HG02798 (cell line): ENCODE results near the gene ABRACL.

Experiments
- ATAC-seq: cut with Tn5 transposase; IDR thresholded peaks from one replicate; pipeline ENCODE4 v1.9.1; 2021; ENCODE audit warnings: mild to moderate bottlenecking; ENCODE audit not compliant: unreplicated experiment, poor library complexity

The ABRACL gene

DNA sequence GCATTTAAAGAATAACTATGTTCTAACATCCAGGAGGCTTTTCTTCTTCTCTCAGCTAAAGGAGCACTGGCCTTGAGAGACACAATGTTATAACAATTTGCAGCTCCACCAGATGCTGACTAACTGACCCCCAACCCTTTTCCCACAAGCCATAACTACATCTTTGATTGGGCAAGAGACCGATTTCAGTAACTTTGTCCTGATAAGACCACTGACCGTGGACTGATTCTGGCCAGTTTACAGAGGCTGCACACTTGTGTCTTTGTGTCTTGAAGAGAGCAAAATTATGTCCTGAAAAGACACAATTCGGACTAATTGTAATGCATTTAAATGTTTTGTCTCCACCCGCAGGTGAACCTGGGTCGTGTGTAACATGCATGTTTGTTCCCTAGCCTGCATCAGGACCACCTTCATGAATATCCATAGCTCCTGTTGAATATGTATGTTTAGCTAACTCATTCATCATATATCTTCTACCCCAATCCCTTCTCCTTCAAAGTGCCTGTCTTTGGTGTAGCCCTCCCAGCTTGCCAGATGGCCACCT is 22.3 kb downstream of the ABRACL start:
- no peak for ATAC-seq

DNA sequence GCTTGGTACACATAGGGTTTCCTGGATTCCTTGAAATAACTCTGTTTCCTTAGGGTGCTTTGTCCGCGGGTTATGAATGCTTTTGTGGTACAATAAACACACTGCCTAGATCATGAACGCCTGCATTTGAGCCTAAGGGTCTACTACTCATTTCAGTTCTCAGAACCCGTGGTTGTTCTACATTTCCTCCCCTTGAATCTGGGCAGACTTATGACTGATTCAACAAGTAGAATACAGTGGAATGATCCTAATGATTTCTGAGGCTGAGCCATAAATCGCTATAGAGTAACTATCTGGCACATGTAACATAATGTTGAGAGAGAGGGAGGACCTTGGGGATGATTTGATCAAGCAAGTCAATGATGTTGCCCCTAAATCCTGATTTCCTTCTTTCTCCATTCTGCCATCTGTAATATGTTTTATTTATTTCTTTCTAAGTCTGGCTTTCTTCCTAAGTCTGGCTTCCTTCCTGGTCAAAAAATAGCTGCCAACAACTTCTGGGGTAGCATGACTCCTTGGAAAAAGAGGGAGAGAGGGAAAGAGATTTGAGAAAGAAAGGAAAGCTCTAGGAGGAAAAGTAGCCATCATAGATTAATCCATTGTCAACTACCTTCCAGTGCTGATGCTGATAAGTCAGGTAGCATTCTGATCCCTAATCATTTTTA is 23.0 kb downstream of the ABRACL start:
- no peak for ATAC-seq

DNA sequence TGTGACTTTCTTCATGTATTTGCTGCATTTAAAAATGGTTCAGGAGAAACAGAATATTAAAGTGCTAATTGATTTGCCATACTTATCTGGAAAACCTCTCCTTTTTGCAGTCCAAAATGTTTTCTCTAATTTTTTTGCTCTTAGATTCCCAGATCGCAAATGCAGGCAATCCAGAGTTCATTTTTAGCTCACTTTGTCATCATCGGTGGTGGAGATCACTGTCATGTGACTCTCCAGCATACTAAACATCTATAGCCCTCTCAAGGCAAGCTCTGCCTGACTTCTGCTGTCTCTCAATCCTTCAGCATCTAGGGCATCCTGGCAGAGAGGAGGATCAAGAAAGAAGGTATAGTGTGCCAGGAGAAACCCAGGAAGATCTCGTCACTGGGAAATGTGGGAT is 24.8 kb downstream of the ABRACL start:
- no peak for ATAC-seq

DNA sequence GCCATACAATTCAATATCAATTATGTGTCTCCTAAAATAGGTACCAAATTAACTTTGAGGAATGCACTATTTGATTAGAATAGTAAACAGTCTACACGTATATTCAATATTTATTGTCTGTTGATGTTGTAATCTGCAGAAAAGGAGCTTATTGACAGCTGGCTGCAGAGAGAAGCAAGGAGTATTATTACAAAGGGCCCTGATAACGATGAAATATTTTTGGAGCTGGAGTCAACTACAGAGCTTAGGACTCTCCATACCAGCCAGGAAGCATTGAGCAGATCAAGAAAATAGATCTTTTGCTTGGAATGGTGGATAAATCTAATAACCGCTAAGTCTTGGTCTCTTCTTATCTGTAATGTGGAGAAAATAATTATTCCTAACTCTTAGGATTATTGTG is 25.5 kb downstream of the ABRACL start:
- ATAC-seq = no peak

DNA sequence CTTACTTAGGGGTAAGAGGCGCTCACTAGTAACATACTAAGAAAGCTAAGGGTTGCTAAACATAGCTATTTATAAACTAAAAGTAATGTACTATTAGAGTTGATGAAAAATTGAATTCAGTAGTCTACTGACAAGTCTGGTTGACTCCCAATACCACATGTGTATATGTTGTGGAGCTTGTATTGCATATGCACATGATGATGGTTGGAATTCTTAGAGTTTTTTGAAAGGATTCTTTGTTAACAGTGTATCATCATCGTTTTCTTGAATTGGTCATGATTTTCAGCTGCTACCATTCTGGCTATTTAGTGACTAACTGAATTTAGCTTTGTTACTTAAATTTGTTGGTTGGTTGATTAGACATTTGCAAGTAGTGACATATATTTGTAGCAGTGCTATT is 27.2 kb downstream of the ABRACL start:
- no peak for ATAC-seq

DNA sequence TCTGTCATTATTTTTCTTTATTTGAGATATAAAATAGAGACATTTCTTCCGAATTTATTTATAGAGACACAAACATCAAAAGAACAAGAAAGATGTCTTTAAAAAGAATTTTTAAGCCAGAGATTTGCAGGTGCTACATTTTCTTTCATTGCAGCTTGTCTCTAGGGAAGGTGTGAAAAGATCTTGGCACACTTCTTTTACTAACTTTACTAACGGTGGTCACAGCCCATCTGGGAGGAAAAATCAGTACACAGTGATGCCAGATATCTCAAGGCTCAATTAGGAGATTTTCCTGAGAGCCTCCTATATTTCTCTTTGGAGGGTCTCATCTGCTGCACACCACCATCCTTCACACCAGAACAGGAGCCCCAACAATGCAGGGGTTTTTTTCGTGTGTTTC is 29.5 kb downstream of the ABRACL start:
- ATAC-seq = no peak

DNA sequence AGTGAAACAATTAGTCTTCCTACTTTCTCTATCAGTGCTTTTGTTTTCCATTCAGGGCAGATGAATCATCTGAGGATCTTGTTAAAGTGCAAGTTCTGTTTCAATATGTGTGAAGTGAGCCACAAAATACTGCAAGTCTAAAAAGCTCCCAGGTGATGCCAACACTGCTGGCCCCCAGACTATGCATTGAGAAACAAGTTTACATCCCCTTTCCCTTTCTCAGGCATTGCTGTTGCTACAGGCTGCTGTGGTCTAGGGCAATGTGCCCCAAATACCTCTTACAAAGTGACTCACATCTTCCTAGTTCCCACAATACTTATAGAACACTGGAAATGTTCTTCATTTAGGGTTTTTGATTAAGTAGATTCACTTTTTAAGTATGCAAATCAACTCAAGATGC is 31.8 kb downstream of the ABRACL start:
- ATAC-seq = no peak

DNA sequence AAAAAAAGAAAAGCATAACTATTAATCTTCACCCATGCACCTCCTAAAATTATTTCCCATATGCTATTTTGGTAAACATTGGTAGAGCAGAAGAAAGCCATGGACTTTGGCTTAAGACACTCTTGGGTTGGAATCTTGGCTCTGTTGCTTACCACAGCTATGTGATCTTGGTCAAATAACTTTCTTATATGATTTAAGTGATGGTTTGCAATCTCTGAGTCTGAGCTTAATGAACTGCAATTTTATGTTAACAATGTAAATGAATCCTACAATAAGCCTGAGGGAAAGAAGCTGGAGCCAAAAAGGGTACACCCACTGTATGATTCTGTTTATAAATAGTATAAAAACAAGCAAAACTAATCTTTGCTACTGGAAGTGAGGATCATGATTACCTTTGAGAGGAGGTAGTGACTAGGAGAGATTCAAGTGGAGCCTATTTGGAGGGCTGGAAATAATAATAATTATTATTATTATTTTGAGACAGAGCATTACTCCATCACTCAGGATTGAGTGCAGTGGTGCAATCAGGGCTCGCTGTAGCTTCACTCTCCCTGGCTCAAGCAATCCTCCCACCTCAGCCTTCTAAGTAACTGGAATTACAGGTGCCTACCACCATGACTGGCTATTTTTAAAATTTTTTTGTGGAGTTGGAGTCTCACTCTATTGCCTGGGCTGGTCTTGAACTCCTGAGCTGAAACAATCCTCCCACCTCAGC is 34.5 kb downstream of the ABRACL start:
- ATAC-seq = no peak

DNA sequence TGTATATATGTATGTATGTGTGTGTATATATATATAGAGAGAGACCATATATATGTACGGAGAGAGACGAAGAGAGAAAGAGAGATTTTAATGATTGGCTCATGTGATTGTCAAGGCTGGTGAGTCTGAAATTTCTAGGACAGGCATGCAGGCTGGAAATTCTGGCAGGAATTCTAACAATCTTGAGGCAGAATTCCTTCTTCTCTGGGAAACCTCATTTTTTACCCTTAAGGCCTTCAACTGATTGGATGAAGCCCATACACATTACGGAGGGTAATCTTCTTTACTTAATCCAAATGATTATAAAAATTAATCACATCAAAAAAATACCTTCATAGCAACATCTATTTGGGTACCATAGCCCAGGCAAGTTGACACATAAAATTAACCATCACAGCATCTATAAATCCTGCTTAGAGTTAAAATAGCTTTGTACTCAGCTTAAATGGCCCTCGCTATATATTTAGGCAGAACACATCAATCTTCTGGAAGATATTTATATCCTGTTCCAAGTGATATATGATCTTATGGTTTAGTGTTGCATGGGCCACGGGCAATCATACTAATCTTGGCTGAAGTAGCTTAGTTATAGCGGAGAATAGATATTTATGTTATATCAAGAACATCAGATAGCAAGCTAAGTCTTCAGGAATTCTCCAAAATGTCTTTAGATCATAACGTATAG is 36.6 kb downstream of the ABRACL start:
- no peak for ATAC-seq

DNA sequence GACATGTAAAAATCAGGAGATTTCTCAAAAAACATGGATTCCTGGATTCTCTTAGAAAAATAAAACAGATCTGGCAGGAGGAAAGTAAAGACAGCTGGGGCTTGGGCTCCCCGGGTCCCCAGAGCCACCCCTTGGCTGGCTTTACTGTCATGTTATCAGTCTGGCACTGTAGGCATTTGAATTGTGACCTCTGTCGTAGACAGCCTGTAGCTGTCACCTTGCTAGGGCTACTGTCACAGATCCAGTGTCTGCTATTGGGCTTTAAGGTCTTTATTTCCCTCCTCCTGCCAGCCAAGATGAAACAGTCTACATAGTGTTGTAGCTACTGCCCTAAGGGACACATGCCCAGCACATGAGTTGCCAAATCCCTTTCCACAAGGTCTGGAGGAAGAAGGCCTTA is 37.5 kb downstream of the ABRACL start:
- ATAC-seq = no peak

DNA sequence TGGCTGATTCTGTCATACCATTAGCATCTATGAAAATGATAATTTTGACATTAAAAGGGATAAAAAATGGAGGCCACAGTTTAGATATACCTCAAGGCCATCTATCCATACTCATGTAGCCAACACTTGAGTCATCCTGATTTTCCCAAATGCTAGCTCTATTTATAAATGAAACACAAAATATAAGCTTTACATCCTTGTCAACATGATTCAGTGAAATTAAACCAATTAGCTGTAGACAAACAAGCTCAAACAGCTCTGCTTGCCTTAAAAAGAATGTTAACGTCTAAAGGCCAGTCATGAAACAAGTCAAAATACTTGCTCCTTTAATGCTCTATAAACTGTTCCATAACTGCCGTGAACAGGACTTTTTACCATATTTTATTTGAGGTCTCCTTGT is 40.3 kb downstream of the ABRACL start:
- no peak for ATAC-seq

DNA sequence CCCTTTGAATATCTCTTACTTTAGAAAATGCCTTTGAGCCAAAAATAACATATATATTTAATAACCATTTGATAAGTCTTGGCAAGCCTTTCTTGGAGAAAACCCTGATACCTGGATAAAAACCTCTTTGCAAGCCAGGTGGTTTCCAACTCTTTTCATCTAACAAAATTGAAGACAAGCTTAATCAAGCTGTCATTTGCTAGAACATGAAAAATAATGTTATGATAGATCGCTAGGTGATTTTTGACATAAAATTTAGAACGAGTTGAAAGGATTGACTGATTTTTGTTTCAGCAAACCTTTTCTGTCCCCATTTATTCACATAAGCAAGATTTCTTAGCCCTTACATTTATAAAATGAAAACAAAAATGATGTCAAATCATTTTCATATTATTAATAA is 44.6 kb downstream of the ABRACL start:
- no peak for ATAC-seq

DNA sequence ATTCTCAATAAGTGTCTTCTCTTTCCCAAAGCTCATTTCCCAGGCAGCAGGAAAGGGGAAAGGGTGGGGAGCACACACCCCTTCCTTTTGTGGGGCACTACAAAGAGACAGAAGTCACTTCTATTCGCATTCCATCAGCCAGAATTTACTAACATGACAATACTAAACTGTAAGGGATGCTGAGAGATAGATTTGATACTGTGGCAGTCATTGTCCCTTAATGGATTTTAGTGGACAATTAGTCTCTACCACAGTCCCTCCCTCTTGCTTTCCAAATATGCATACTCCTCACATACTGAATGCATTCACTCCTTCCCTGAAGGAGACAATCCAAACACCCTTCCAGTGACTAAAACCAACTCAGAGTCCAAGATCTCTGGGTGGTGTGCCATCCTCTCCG is 50.5 kb downstream of the ABRACL start:
- ATAC-seq = no peak

DNA sequence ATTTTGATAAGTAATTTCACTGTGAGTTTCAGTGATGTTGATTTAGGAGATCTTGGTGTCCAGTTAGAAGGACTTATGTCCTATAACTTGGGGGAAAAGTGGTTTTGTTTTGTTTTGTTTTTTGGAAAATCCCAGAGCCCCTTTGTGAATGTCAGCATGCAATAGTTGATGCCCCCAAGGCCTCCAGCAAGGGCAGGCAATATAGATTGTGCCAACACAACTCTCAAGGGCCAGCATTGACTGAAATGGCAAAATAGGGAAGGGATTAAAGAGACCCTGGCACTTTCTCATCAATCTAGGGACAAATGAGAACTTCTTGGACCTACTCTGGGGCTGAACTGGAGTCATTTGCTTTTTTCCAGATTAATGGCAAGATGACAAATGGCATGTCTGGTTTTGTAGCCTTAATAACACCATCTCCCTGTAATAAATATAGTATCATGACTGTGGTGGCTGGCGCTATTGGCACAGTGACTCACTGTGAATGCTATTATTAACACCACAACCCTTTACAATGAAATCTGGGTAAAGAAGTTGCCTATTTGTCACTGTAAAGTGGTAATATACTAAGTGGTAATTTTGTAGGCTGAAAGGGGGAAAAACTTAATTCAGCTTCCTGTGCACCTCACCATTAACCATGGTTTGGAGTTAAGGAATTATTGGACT is 51.8 kb downstream of the ABRACL start:
- no peak for ATAC-seq

DNA sequence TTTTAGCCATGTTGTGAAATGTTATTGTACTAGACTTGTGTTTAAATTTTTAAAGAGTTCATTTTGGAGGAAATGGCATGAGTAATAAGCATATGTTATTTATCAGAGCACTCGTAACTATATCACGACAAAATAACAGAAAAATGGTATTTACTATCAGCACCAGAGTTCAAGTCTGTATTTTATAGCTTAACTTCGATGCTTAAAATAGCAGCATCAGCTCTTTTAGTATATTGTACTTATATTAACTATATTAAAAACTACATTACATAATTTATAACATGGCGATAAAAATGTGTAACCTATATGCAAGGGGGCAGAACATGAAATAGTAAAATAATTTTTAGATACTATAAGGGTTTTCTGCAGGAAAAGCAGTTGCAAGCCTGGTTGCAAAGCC is 52.9 kb downstream of the ABRACL start:
- ATAC-seq = no peak

DNA sequence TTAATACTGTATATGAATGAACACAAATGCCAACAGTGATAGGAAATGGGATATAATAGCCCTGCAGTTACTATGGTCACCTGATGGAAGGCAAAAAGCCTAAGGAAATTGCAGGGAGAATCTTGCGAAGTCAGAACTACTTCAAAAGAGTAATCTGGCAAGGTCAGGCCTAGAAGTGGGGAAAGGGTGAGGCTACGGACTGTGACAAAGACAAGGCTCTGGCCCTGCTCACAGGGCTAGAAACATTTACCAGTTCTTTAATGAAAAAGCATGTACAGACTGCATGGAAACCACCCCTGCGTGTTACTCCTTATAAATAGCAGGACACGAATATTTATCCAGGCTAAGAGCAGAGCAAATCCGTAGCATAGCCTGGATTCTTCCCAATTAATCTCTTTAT is 53.8 kb downstream of the ABRACL start:
- no peak for ATAC-seq

DNA sequence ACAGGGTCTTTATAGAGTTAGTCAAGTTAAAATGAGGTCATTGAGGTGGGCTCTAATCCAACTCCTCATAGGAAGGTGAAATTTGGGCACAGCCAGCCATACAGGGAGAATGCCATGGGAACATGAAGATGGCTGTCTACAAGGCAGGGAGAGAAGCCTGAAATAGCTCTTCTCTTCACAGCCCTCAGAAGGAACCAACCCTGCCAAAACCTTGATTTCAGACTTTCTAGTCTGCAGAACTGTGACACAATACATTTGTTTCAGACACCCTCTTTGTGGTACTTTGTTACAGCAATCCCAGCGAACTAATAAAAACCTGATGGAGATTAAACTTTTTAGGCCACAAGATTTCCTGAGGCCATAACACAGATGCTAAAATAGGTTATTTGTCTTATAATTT is 63.3 kb downstream of the ABRACL start:
- ATAC-seq = no peak
